Measurements from ENCODE around the gene CACNA1B. TPM values are rescaled to one million over a fixed set of nuclear protein-coding genes. Genes with fewer than 3 reads are reported as not detected.
"Not testable (repeated sequence)": the region's sequence is repeated elsewhere in the genome, so short reads cannot be mapped to it uniquely, and the experiment has no call there.

The CACNA1B gene
- polyA plus RNA-seq, 2 of the 4 experiments (the other 2 are of a cell fraction) = 0.03 to 0.06 TPM

DNA sequence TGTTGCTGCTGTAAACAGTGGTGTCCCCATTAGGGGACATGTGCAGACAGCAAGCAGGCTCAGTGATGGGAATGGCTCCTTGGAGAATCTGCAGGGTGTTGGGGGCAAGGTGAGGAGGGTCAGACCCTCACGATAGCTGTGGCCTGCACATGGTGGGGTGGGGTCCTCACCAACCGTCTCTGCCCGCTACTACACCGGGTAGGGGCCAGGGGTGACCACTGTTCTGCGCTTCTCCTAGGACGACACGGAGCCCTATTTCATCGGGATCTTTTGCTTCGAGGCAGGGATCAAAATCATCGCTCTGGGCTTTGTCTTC is 4.9 kb downstream of the CACNA1B start:
- WGBS (ENCODE audit: missing lambda C conversion rate) = 41% methylated on average over 9 of the region's 10 CpGs
- ATAC-seq (no peak), DNase-seq (ENCODE audit: low read depth in 1 of 2, low spot score in 1 of 2) (no peak), FAIRE-seq (no peak)
- Histone ChIP-seq H3K4me2 (no peak overlapping the region), H3K9me3 (no peaks in the 10 kb centered on the region), H3K27ac (no peak overlapping the region), H3K4me1 (no peaks in the 10 kb centered on the region), H3K4me3 (no peak overlapping the region)
- TF ChIP-seq, protein P1, sequence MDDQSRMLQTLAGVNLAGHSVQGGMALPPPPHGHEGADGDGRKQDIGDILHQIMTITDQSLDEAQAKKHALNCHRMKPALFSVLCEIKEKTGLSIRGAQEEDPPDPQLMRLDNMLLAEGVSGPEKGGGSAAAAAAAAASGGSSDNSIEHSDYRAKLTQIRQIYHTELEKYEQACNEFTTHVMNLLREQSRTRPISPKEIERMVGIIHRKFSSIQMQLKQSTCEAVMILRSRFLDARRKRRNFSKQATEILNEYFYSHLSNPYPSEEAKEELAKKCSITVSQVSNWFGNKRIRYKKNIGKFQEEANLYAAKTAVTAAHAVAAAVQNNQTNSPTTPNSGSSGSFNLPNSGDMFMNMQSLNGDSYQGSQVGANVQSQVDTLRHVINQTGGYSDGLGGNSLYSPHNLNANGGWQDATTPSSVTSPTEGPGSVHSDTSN (IDR thresholded peaks at IDR 0.05) = no peak
- no peak for TF ChIP-seq HDAC2 (IDR thresholded peaks at IDR 0.05)
- no peak for TF ChIP-seq FOSL2 (IDR thresholded peaks at IDR 0.05)
- no peak for TF ChIP-seq FOSL2 (CRISPR knock-in tag; IDR thresholded peaks at IDR 0.05)
- POLR2A ChIA-PET = no interaction called here
- CTCF ChIA-PET = no interaction called here

DNA sequence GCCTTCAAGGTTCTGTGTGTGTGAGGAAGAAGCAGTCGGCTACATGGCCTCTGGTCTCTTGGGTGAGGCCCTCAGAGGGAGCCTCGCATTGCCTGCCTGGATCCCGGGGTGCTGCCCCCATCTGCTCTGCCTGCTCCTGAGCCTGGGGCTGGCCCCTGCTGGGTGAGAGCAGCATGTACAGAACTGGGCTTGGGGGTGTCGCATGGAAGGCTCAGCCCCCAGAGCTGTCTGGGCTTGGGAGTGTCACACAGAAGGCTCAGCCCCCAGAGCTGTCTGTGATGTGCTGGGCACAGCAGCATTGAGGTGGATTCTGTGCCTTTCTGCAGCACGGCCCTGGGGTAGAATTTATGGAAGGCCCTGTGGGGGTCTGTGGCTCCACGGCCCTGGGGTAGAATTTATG is 6.4 kb downstream of the CACNA1B start:
- POLR2A ChIA-PET; H3K4me2 ChIP-seq; DNase-seq (ENCODE audit: low read depth in 1 of 2, low spot score in 1 of 2); H3K4me3 ChIP-seq; H3K27ac ChIP-seq; H3K4me1 ChIP-seq; ATAC-seq; H3K9me3 ChIP-seq; FAIRE-seq: not testable (repeated sequence)
- CTCF ChIA-PET = interaction anchor here (0.7 kb wide), 1 partner anchor 8 kb away, joined by 3 read pairs; no protein-coding TSS in a partner anchor
- WGBS (ENCODE audit: missing lambda C conversion rate) = no CpG with 5 or more reads among the region's 6 CpGs

DNA sequence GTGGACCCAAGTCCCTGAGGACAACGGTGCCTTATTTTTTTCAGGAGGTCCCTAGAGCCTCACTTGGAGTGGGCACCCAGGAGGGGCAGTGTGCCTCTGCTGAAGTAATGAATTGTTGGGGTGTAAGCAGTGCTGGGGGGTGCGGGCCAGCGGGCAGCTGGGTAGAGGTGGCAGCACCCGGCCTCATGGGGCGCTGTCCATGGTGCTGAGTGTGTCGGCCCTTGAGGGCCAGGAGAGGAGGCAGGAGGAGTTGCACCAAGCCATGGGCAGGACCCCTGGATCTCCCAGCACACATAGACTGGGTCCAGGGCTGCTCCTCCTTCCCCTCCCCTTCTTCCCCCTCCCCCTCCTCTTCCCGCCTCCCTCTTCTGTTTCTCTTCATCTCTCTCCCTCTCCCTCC is 7.0 kb downstream of the CACNA1B start:
- peak; percentile 32 to 66; a peak in 4 of 6 replicates for ATAC-seq
- POLR2A ChIA-PET, FAIRE-seq, H3K4me3 ChIP-seq, H3K4me2 ChIP-seq, H3K9me3 ChIP-seq, H3K27ac ChIP-seq, H3K4me1 ChIP-seq: not testable (repeated sequence)
- peak; percentile 69 for TF ChIP-seq REST (IDR thresholded peaks at IDR 0.05)
- 0% methylated on average over 3 of the region's 7 CpGs for WGBS (ENCODE audit: missing lambda C conversion rate)
- DNase-seq (ENCODE audit: low read depth in 1 of 2, low spot score in 1 of 2) = peak in 1 of 2 experiments; percentile 23
- CTCF ChIA-PET = interaction anchor here (0.7 kb wide), 1 partner anchor 9 kb away, joined by 3 read pairs; no protein-coding TSS in a partner anchor

GRCh38 chr9:137885121-137885520 is 7.5 kb downstream of the CACNA1B start:
- WGBS (ENCODE audit: missing lambda C conversion rate) = 56% methylated on average over 3 of the region's 12 CpGs
- POLR2A ChIA-PET; ATAC-seq; FAIRE-seq; H3K4me2 ChIP-seq; H3K27ac ChIP-seq; H3K4me1 ChIP-seq; H3K4me3 ChIP-seq; DNase-seq (ENCODE audit: low read depth in 1 of 2, low spot score in 1 of 2); CTCF ChIA-PET; H3K9me3 ChIP-seq: not testable (repeated sequence)

GRCh38 chr9:137888621-137889020 is 11.0 kb downstream of the CACNA1B start:
- H3K27ac ChIP-seq; ATAC-seq; CTCF ChIA-PET; POLR2A ChIA-PET; H3K4me3 ChIP-seq; DNase-seq (ENCODE audit: low read depth in 1 of 2, low spot score in 1 of 2); FAIRE-seq; H3K9me3 ChIP-seq; H3K4me1 ChIP-seq; H3K4me2 ChIP-seq: not testable (repeated sequence)
- 19% methylated on average over 6 of the region's 12 CpGs for WGBS (ENCODE audit: missing lambda C conversion rate)

DNA sequence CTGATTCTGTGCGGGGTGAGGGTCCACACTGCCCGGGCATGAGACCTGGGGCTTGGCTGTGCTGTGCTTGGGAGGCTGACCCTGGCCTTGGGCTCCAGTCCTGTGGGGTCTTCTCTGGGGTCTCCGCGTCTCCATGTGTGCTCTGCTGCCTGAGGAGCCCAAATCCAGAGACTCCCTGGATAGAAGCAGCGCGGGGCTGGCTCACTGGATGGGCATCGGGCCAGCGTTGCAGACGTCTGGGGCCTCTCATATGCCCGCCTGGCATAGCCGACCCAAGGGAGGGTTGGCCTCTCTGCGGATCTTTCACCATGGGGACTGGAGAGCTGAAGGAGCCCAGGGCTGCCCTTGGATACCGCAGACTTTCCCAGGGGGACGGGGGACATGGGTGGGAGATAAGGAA is 12.4 kb downstream of the CACNA1B start:
- ATAC-seq; CTCF ChIA-PET; POLR2A ChIA-PET; DNase-seq (ENCODE audit: low read depth in 1 of 2, low spot score in 1 of 2); H3K4me3 ChIP-seq; H3K4me1 ChIP-seq; H3K4me2 ChIP-seq; H3K9me3 ChIP-seq; H3K27ac ChIP-seq; FAIRE-seq: not testable (repeated sequence)
- WGBS (ENCODE audit: missing lambda C conversion rate) = no CpG with 5 or more reads among the region's 14 CpGs
